ENCODE results near the gene CDC42BPG. TPM values are rescaled to one million over a fixed set of nuclear protein-coding genes. Genes with fewer than 3 reads are reported as not detected.
A peak's percentile ranks its signal among the peaks of the same experiment; 100 is the strongest.

The CDC42BPG gene
- total RNA-seq, 1 donor from 2014 or later = 21.1 TPM

DNA sequence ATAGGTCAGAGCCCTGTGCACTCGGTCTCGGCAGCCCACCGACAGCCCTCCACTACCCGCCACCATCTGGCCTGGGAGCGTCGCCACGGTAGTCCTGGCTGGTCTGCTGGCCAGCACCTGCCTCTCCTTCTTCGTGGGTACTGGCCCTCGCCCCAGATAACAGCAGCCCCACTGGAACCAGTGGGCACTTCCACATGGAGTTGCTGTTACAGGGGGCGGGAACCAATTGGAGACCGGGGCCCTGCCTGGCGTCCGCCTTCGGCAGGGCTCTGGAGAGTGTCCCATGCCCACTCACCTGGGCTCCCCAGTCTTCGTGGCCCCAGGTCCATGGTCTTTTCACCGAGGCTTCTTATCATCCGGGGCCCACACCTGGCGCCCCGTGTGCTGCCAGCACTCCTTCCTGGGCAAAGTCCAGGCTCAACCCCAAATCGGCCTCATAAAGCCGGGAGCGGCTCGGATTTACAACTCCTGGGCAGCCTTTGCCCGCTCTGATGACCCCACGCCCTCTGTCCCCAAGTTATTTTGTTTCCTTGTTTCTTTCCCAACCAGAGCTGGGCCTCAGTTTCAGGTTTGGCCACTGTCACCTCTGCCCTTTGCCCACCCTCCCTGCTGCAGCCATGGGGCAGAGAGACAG, 46.9 kb upstream of the CDC42BPG start:
- Mint-ChIP-seq H3K36me3 (ENCODE audit: insufficient read depth) (no peaks in the 10 kb centered on the region), H3K27me3 (no peaks in the 10 kb centered on the region), H3K9me3 (ENCODE audit: low read depth) (no peaks in the 10 kb centered on the region), H3K27ac (peak overlapping the region; percentile 22), H3K4me3 (ENCODE audit: low read depth) (peak overlapping the region; percentile 65), H3K4me1 (ENCODE audit: low read depth) (peaks cover 44% of the 10 kb centered on the region)
- no peak for DNase-seq (ENCODE audit: low spot score, unreplicated experiment)
- TF ChIP-seq, protein P1, sequence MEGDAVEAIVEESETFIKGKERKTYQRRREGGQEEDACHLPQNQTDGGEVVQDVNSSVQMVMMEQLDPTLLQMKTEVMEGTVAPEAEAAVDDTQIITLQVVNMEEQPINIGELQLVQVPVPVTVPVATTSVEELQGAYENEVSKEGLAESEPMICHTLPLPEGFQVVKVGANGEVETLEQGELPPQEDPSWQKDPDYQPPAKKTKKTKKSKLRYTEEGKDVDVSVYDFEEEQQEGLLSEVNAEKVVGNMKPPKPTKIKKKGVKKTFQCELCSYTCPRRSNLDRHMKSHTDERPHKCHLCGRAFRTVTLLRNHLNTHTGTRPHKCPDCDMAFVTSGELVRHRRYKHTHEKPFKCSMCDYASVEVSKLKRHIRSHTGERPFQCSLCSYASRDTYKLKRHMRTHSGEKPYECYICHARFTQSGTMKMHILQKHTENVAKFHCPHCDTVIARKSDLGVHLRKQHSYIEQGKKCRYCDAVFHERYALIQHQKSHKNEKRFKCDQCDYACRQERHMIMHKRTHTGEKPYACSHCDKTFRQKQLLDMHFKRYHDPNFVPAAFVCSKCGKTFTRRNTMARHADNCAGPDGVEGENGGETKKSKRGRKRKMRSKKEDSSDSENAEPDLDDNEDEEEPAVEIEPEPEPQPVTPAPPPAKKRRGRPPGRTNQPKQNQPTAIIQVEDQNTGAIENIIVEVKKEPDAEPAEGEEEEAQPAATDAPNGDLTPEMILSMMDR (IDR thresholded peaks at IDR 0.05; ENCODE audit: unreplicated experiment) = no peak

DNA sequence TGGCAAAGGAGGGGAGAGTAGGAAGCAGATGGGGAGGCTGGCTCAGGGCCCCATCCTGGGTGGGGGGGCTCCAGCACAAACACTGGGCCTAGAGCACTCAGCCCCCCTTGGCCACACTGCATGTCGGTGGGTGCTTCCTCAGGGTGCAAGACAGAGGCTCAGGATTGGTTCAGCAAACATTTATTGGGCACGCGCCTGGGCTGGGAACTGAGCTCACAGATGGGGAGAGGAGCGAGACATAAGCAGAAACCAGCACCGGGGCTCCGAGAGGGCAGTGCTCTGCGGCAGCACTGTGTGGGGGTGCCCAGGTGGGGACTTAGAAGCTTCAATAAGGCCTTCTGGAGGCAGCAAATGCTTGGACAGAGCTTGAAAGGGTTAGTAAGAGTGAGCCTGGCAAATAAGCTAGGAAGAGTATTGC, 46.1 kb upstream of the CDC42BPG start:
- peaks cover 44% of the 10 kb centered on the region for H3K4me1 Mint-ChIP-seq (ENCODE audit: low read depth)
- TF ChIP-seq, protein P1 (IDR thresholded peaks at IDR 0.05; ENCODE audit: unreplicated experiment) = no peak
- no peak overlapping the region for H3K4me3 Mint-ChIP-seq (ENCODE audit: low read depth)
- no peaks in the 10 kb centered on the region for H3K27me3 Mint-ChIP-seq
- H3K36me3 Mint-ChIP-seq (ENCODE audit: insufficient read depth) = no peaks in the 10 kb centered on the region
- H3K27ac Mint-ChIP-seq = no peak overlapping the region
- H3K9me3 Mint-ChIP-seq (ENCODE audit: low read depth) = no peaks in the 10 kb centered on the region
- no peak for DNase-seq (ENCODE audit: low spot score, unreplicated experiment)

DNA sequence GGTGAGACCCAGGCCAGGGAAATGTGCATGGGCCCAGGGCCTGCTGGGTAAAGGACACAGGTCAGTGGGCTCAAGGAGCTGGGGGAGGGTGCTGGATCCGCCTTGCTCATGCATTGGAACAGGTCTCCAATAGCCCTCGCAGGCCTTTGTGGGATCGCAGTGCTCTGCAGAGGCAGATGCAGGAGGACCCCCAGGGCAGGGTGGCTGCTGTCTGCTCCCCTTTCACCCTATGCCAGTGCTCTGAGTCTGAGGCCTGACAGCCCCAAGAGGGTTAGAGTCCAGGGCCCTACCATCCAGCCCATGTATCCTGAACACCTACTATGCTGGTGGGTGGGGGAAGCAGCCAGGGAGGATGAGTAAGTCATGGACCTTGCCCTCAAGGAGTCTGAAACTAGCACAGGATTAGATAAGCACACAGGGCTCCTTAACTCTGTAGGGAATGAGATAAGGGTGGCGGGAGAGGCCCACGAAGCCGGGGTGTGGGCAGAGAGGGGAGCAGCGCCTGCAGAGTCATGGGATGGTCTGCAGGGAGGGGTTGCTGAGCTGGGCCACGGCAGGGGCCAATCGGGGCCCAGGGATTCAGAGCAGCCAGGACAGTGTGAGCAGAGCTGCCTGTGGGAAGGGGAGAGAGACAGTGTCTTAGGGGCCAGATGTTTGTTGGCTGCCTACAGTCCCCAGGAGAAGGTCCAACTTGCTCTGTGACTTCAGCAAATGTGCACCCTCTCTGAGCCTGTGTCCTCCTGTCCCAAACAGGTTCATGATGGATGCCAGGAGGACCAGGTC, 44.5 kb upstream of the CDC42BPG start:
- Mint-ChIP-seq H3K27ac (peak overlapping the region; percentile 90), H3K4me1 (ENCODE audit: low read depth) (peaks cover 42% of the 10 kb centered on the region), H3K27me3 (peaks cover 3% of the 10 kb centered on the region), H3K36me3 (ENCODE audit: insufficient read depth) (no peaks in the 10 kb centered on the region), H3K4me3 (ENCODE audit: low read depth) (peak overlapping the region; percentile 51), H3K9me3 (ENCODE audit: low read depth) (no peaks in the 10 kb centered on the region)
- no peak for DNase-seq (ENCODE audit: low spot score, unreplicated experiment)
- TF ChIP-seq, protein P1 (IDR thresholded peaks at IDR 0.05; ENCODE audit: unreplicated experiment) = no peak

DNA sequence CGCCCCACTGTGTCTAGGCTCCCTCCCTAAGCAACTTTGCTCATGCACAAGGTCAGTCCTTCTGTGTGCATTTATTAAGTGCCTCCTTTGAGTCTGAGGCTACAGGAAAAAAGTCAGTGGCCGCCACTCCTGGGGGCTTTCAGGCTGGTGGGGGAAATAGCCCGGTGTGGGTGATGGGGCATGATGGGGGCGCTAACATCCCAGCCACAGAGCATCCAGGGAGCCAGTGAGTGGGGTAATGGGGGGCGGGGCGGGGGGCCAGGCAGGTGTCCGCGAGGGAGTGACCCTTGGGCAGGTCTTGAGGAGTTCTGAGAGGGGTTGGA, 43.9 kb upstream of the CDC42BPG start:
- peaks cover 3% of the 10 kb centered on the region for H3K27me3 Mint-ChIP-seq
- TF ChIP-seq, protein P1 (IDR thresholded peaks at IDR 0.05; ENCODE audit: unreplicated experiment) = no peak
- H3K27ac Mint-ChIP-seq = peak overlapping the region; percentile 7
- H3K9me3 Mint-ChIP-seq (ENCODE audit: low read depth) = no peaks in the 10 kb centered on the region
- DNase-seq (ENCODE audit: low spot score, unreplicated experiment) = no peak
- H3K4me1 Mint-ChIP-seq (ENCODE audit: low read depth) = peaks cover 36% of the 10 kb centered on the region
- no peaks in the 10 kb centered on the region for H3K36me3 Mint-ChIP-seq (ENCODE audit: insufficient read depth)
- no peak overlapping the region for H3K4me3 Mint-ChIP-seq (ENCODE audit: low read depth)

DNA sequence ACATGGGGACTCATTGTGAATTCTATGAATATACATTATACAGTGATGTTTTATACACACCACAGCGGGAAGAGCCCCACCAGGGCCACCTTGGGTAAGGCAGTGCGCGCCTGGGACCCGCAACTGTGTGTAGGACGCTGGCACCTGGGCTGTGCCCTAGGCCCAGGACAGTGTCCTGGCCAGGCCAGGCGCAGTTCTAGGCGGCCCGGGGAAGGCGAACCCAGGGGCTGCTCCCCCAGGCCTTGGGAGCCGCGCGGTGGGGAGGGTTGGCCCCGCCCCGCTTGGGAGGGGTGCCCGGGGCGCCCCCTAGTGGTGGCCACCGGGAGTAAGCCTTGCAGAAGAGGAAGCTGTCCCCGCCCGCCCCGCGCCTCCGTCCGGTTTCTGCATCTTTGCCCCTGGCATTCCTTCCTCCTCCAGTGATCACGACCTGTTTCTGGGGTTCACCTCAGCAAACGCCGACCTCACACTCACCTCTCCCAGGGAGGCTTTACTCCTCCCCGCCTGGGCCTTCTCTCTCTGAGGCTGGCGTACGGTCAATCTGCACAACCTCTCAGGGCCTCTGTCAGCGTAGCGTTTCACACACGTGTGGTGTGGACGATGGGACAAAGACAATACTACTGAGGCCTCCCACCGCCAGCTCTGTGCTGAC, 43.4 kb upstream of the CDC42BPG start:
- peak; percentile 78 for DNase-seq (ENCODE audit: low spot score, unreplicated experiment)
- Mint-ChIP-seq H3K9me3 (ENCODE audit: low read depth) (no peaks in the 10 kb centered on the region), H3K27me3 (peaks cover 3% of the 10 kb centered on the region), H3K4me1 (ENCODE audit: low read depth) (peaks cover 36% of the 10 kb centered on the region), H3K27ac (peak overlapping the region; percentile 7), H3K4me3 (ENCODE audit: low read depth) (peak overlapping the region; percentile 64), H3K36me3 (ENCODE audit: insufficient read depth) (no peaks in the 10 kb centered on the region)
- TF ChIP-seq, protein P1 (IDR thresholded peaks at IDR 0.05; ENCODE audit: unreplicated experiment) = peak; percentile 99
